HTERT RPE-1 (cell line): Measurements from ENCODE around the gene NCOA1.
"Not testable (repeated sequence)": the region's sequence is repeated elsewhere in the genome, so short reads cannot be mapped to it uniquely, and the experiment has no call there.

ENCODE experiments used
- in situ Hi-C: fragments of 300-500 bp; cut with MboI; formaldehyde crosslinking; loops from 4 replicates; pipeline ENCODE4 v1.14.3; 2020; ENCODE audit warnings: low sequenced_read_pairs

NCOA1 gene

DNA sequence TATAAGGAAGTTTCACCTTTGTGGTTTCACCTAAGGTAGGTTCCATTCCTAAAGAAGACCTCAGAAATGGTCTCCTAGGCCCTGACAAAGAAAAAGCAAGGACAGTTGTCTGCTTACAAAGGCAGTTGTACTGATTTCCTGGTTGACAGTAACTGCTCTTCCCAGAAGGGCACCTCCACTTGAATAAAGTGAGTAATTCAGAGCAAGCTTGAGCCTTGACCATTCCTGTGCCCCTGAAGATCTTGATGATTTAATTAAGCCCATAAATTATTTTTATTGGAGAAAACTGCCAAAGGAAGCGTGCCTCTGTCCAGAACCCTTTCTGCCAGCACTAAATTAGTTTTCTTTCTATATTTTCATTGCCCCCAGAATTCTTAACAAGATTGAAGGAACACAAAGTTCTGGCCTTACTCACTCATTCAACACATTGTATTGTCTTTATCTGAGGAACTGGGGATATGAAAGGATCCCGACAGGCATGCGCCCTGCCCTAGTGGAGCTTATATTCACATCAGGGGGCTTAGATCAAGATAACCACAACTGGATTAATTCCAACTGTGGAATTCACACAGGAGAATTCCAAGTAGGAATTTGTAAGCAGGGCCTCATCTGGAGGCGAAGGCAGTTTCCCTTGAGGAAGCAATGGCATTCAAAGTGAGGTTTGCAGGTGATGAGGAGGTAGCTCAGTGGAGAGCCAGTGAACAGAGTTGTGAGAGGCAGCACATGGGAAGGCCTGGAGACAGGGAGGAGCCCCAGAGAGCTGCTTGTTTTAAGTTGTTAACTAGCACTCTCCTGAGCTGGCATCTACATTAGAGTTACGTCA is 280.9 kb downstream of the NCOA1 start:
- in situ Hi-C loops = no loop called here

DNA sequence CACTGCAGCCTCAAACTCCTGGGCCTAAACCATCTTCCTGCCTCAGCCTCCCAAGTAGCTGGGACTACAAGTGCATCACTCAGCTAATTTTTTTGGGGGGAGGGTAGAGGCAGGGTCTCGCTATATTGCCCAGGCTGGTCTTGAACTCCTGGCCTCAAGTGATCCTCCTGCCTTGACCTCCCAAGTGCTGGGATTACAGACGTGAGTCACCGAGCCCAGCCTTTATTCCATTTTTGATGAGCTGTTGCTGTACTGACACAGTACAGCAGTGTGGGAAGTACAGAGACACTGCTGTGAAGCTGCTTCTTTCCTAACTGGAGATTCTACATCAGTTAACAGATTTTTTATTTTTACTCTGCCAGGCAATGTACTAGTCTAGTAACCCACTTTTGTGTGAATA is 283.3 kb downstream of the NCOA1 start:
- in situ Hi-C loops = no loop called here

DNA sequence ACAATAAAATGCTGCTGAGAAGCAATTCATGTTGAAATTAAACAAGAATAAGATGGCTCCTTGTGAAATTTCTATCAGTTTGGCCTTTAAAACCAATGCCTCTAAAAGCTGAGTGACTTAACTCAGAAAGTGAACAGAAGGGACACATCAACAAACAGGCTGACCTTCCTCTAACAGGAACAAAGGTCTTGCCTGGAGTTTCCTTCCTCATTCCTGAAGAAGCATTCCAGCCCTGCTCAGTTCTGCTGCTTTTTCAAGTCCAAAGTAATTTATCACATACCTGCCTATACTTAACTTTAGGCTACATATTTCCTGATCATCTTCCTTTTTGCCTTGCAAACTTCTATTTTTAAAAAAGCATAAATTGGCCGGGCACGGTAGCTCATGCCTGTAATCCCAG is 288.1 kb downstream of the NCOA1 start:
- in situ Hi-C loops = no loop called here

DNA sequence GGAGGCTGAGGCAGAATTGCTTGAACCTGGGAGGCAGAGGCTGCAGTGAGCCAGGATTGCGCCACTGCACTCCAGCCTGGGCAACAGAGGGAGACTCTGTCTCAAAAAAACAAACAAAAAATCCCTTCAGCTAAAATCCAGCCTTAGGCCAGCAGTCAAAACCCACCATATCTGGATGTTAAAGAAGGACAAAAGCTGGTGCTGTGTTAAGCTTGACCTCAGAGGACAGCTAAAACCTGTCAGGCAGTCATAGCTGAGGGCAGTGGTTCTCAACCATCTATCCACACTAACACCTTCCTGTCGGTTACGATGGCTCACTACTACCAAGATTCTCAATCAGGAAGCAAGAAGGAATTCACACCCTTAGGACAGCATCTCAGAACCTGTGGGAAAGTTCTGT is 292.6 kb downstream of the NCOA1 start:
- in situ Hi-C loops = no loop called here

DNA sequence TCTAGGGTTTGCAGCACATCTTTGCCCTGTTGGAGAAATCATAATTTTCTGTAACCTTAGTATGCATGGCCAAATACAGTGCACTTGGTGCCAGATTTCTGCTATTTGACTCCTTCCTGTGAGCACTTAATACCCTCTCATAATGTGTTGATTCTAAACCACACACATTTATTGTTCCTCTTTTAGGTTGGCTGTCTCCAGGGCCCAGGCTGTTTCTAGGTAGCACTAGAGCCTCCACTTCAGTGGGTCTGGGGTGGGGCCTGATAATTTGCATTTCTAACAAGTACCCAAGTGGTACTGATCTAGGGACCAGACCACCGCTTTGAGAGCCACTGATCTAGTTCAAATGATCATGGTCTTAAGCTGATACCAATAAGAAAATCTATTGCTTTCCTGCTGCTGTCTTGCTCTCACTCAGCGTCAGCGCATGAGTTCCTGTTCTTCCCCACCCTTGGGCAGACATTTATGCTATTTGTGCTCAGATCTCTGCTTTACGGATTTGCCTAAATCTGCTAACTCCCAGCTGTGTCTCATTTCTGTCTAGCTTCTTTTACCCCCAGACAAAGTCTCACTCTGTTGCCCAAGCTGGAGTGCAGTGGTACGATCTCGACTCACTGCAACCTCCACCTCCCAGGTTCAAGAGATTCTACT is 294.7 kb downstream of the NCOA1 start:
- in situ Hi-C loops = no loop called here

DNA sequence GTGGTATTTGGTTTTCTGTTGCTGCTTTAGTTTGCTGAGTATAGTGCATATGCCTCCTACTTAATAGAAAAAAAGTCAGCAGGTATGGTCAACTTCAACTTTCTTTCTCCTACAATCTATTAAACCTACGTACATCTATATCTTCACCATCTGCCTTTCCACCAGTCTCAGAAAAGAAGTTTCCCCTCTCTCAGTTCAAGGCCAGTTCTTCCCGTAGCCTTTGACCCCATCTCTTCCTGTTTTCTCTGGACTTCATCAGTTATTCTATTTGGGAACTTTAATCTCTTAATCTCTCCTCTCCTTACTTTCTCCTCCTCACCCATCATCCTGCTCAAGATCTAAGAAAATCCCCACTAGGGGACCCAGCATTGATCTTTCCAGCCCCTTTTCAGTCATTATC is 296.5 kb downstream of the NCOA1 start:
- in situ Hi-C loops = no loop called here

DNA sequence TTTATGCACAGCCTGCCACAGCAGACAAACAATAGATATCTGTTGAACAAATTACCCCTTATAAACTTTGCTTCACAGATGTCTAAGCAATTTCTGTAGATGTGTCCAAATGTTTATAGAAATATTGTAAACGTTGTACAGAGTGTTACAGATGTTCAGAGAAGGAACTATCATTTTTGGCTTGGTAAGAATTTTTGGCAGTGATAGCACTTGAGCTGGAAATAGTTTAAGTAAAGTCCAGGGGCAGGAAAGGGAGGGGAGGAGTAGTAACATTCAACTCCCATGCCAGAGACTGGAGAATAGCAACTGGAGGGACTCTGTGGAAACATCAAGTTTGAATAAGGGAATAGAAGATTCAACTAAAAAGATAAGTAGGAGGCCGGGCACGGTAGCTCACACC is 297.8 kb downstream of the NCOA1 start:
- in situ Hi-C loops = no loop called here

DNA sequence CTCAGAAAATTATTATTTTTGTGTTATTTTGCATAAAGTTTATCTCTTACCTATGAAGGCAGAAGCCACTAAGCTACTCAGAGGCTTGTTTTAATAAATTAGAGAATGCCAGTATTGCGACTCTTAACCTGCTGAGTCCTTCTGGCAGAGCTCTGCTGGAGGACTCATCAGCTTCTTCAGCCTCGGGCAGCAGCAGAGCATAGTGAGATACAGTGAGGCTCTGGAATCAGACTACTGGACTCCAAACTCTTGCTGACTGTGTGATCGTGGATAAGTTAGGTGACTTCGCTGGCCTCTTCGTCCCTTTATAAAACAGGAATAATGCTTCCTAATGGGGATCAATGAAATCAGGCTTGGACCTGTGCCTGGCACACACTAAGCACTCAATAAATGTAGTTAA is 300.4 kb downstream of the NCOA1 start:
- in situ Hi-C loops = no loop called here

DNA sequence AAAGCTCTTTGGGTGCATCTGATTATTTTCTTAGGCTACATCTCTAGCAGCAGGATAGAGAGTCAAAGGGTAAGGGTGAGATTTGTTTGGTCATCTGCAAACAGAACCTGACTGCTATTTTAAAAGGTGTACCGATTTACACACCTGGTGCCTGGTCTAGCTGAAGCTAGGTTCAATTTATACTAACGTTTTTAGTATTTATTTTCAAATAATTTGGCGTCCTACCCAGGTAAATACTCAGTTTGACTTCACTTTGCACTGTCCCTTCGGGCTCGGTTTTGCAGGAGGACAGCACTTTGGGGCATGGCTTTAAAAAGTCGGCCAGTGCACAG is 301.5 kb downstream of the NCOA1 start:
- in situ Hi-C loops = no loop called here

DNA sequence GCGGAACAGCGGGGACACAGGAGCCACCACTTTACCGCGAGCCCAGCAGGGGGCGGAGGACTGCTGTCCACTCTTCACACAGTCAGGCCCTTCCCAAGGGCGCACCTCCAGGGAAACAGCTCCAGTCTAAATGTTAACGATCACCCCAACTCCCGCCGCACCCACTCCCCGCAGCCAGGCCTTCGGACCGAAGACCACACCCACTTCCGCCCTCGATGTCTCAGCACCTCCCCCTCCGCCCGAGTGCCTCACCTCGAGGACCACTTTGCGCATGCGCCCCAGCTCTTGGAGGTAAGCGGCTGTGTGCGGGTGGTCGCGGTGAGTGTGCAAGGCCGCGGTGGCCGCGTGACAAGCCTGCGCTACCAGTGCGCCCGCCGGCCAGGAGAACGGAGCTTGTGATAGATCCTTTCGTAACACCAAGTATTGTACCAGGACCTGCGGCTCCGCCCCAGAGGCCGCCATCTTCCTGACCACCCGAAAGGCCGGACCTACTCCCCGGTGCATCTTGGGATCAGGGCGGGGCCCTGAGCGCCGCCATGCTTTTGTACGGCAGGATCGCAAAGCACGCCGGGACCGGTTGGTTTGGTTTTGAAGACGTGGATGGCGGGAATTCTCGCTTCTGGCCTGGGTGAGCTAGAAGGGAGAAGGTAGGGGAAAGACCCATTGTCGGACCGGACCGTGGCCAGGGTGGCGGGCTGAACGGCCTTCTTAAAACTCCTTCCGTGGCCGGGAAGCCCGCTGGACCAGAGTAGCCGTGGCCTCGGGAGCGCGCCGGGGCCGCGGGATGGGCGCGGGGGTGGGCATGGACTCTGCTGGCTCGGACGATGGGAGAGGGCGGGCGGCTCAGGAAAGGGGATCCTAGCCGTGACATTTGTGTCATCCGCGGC is 302.1 kb downstream of the NCOA1 start, which contains the start of the genes CENPO and PTRHD1:
TSS of gene CENPO (plus strand) at position 552 of the 887 bp plus-strand sequence. CDS start 495 bp downstream, outside the sequence.
TSS of gene PTRHD1 (minus strand) at position 518 of the 887 bp plus-strand sequence. CDS start at position 504, 14 bp downstream.
- in situ Hi-C loops = no loop called here

DNA sequence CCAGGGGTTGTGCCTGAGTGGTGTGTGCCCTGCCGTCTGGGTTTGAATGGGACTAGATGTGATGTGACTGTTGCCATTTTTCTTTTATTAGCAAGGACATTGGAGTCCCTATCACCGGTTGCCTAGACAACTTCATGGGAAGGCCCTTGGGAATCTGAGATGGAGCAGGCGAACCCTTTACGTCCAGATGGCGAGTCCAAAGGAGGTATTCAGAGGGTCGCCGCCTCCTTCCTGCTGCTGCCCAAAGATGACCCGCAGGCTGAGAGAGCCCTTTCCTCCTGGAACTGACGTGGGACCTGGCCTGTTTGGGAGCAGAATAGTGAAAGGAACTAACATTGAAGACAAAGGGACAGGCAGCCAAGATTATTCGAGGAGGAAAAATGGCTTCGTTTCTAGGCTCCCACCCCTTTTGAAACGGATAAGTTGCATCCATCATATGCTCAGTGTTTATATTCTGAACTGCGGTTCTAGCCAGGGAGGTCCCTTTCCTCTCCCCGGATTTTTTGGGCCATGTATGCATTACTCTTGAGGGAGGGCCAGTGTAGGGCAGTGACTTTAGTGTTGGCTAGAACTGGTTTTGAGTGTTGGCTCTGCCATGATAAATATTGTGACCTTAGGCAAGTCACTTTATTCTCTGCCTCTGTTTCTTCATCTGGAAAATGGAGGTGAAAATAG is 302.8 kb downstream of the NCOA1 start:
- in situ Hi-C loops = no loop called here

DNA sequence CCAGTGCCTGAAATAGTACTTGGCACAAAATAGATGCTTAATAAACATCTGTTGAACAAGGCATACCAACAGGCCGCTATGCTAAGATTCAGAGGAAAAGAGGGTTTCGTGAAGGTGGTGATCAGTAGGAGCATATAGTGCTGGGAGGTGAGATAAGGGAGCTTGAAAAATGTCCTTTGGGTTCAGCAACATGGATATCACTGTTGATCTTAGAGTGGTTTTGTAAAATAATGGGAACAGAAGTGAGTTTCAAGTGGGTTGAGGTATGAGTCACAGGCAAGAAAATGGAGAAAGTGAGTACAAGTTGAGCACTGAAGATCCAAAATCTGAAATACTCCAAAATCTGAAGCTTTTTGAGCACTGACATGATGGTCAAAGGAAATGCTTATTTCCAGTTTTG is 306.6 kb downstream of the NCOA1 start:
- in situ Hi-C loops = no loop called here

DNA sequence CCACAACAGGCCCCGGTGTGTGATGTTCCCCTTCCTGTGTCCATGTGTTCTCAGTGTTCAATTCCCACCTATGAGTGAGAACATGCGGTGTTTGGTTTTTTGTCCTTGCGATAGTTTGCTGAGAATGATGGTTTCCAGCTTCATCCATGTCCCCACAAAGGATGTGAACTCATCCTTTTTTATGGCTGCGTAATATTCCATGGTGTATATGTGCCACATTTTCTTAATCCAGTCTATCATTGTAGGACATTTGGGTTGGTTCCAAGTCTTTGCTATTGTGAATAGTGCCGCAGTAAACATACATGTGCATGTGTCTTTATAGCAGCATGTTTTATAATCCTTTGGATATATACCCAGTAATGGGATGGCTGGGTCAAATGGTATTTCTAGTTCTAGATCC is 309.4 kb downstream of the NCOA1 start:
- in situ Hi-C loops = not testable (repeated sequence)

DNA sequence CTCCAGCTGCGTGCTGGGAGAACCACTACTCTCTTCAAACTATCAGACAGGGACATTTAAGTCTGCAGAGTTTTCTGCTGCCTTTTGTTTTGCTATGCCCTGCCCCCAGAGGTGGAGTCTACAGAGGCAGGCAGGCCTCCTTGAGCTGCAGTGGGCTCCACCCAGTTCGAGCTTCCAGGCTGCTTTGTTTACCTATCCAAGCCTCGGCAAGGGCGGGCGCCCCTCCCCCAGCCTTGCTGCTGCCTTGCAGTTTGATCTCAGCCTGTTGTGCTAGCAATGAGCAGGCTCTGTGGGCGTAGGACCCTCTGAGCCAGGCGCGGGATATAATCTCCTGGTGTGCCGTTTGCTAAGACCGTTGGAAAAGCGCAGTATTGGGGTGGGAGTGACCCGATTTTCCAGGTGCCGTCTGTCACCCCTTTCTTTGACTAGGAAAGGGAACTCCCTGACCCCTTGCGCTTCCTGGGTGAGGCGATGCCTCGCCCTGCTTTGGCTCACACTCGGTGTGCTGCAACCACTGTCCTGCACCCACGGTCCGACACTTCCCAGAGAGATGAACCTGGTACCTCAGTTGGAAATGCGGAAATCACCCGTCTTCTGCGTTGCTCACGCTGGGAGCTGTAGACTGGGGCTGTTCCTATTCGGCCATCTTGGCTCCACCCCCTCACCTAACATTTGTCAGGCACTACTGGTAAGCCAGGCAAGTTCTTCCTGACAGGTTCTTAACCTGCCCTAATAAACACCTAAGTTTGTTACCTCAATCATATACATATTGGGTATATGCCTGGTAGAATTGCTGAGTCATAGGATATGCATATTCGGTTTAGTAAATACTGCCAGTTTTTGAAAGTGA is 315.0 kb downstream of the NCOA1 start:
- in situ Hi-C loops = not testable (repeated sequence)

DNA sequence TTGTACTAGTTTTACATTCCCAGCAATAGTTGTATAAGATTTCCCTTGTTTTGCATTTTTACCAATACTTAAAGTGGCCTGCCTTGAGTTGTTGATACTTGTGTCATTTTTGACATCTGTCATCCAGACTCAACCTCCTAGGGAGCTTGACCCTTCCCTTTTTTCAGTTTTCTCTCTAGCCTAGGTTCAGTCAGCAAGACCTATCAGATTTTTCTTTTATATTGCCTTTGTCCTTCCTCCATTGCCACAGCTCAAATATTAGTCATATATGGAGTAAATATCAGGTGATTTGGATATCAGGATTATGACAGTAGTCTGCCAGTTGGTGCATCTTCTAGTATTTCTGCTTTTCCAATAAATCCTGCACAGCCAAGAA is 315.6 kb downstream of the NCOA1 start:
- in situ Hi-C loops = no loop called here

DNA sequence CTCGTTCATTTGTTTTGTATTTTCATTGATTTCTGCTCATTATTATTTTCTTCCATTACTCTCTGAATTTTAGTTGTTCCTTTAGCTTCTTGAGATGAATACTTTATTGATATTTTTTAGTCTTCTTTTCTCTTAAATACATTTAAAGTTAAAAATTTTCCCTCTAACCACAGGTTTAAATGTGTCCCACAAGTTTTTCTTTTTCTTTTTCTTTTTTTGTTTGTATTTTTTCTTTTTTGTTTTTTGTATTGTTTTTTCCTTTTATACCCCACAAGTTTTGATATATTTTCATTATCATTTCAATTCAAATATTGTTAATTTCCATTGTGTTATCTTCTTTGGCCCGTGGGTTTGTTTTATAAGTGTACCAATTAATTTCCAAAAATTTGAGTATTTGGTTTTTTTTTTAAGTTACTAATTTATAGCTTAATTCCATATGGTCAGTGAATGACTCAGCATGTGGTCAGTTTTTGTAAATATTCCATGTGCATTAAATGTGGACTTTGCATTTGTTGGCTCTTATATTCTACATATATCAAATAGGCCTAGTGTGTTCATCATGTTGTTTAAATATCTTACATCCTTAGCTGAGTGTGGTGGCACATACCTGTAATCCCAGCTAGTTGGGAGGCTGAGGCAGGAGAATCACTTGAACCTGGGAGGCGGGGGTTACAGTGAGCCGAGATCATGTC is 318.4 kb downstream of the NCOA1 start:
- in situ Hi-C loops = no loop called here

DNA sequence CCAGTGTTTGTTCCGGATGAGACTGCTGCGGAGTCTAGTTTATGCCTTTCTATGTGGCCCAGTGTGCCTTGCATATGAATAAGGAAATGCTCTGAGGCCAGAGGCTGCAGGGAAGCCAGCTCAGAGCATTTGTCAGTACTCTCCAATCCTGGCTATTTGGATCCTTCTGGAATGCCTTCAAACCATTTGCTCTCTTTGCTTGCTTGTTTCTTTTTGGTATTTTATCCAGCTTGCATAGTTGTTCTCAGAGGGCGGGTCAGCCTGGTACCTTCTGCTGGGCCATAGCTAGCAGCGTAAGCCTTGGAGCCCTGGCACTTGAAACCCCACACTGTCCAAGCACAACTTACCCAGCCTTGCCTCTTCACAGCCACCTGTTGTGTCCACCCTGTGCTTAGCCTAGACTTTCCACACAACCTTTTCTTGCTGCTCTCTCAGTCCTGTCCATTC is 322.7 kb downstream of the NCOA1 start:
- in situ Hi-C loops = no loop called here

DNA sequence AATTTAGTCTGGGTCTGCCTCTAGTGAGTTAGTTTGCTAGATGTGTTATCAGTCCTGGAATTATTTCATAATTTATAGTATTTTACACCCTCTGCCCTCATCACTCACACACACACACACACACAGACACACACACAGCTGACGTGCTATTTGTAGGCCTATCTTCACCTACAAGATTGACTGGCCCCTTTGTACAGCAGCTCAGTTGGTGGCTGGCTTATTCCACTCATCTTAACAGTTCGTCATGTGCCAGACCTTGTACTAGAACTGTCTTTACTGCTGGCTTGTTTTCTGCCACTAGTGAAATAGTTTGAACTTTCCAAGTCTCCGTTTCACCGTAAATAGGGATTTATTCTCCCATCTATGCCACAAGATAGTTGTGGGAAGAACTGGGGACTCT is 323.5 kb downstream of the NCOA1 start:
- in situ Hi-C loops = no loop called here

DNA sequence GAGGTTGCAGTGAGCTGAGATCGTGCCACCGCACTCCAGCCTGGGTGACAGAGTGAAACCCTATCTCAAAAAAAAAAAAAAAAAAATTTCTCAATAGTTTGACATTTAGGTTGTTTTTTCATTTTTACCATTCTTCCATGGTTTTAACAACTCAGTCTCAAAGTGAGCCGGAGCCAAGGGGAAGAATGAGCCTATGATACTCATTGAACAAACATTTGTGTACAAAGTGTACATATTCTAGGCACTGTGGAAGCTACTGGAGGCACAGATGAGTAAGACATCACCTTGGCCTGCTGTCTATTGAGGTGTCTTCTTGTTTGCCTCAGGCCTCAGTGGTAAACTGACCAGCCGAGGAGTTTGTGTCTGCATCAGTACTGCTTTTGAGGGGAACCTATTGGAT is 324.1 kb downstream of the NCOA1 start:
- in situ Hi-C loops = no loop called here
